Activated CD4-positive, alpha-beta T cell treated with anti-CD3 and anti-CD28 coated beads for 1 hour (primary cell): Measurements from ENCODE around the gene SIRT3.
"Not testable (repeated sequence)": the region's sequence is repeated elsewhere in the genome, so short reads cannot be mapped to it uniquely, and the experiment has no call there.

Source experiments
- DNase-seq: peaks from one replicate; pipeline ENCODE4 v3.0.0-alpha.2; 2020

SIRT3 gene

GRCh38 chr11:270451-271318 is 34.5 kb upstream of the SIRT3 start:
- DNase-seq, result no peak

GRCh38 chr11:269146-269890 is 33.2 kb upstream of the SIRT3 start:
- no peak for DNase-seq

- not testable (repeated sequence) for DNase-seq
Measured at GRCh38 chr11:268716-269145, 32.6 kb upstream of the SIRT3 start.

- DNase-seq, result peak; percentile 56
Measured at GRCh38 chr11:267491-267994, 31.4 kb upstream of the SIRT3 start.

- no peak for DNase-seq
Measured at GRCh38 chr11:266676-267439, 30.7 kb upstream of the SIRT3 start.

- no peak for DNase-seq
Measured at GRCh38 chr11:261624-262023, 25.5 kb upstream of the SIRT3 start.

- DNase-seq, result no peak
Measured at GRCh38 chr11:259413-259812, 23.3 kb upstream of the SIRT3 start.

GRCh38 chr11:257766-258493 is 21.8 kb upstream of the SIRT3 start:
- no peak for DNase-seq

GRCh38 chr11:256952-257737 is 21.0 kb upstream of the SIRT3 start:
- DNase-seq, result no peak

GRCh38 chr11:255816-256215 is 19.7 kb upstream of the SIRT3 start:
- no peak for DNase-seq

GRCh38 chr11:255176-255575 is 19.0 kb upstream of the SIRT3 start:
- DNase-seq, result no peak

- DNase-seq, result no peak
Measured at GRCh38 chr11:253886-254270, 17.7 kb upstream of the SIRT3 start.

GRCh38 chr11:253160-253885 is 17.2 kb upstream of the SIRT3 start:
- no peak for DNase-seq

GRCh38 chr11:252666-253065 is 16.5 kb upstream of the SIRT3 start:
- DNase-seq, result no peak

GRCh38 chr11:251550-251949 is 15.4 kb upstream of the SIRT3 start:
- DNase-seq, result no peak

GRCh38 chr11:250740-251299 is 14.7 kb upstream of the SIRT3 start:
- peak; percentile 74 for DNase-seq

GRCh38 chr11:250274-250673 is 14.1 kb upstream of the SIRT3 start:
- DNase-seq, result no peak

GRCh38 chr11:249062-249461 is 12.9 kb upstream of the SIRT3 start:
- DNase-seq, result no peak

- DNase-seq, result no peak
Measured at GRCh38 chr11:244376-244775, 8.2 kb upstream of the SIRT3 start.

- no peak for DNase-seq
Measured at GRCh38 chr11:241634-242033, 5.5 kb upstream of the SIRT3 start.

- no peak for DNase-seq
Measured at GRCh38 chr11:240315-240714, 4.2 kb upstream of the SIRT3 start.
